ENCODE measurements around the gene IL31.

IL31 gene

DNA sequence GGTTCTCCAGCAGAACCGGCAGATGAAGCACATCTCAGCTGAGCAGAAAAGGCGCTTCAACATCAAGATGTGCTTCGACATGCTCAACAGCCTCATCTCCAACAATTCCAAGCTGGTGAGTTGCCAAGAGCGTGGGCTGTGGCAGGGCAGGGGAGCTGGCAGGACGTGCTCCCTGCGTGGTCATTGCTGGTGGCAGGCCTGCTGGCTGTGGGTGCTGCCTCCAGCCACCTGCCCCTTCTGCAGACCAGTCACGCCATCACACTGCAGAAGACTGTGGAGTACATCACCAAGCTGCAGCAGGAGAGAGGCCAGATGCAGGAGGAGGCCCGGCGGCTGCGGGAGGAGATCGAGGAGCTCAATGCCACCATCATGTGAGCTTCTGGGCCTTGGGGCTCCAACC is 35.8 kb downstream of the IL31 start:
- Histone ChIP-seq H3K9me3 (ENCODE audit: control insufficient read depth, low read length) (no peaks in the 10 kb centered on the region), H3K27ac (ENCODE audit: low read length, poor library complexity, severe bottlenecking) (no peak overlapping the region), H3K4me1 (ENCODE audit: control insufficient read depth, insufficient read depth, low read depth, low read length) (no peaks in the 10 kb centered on the region), H3K36me3 (ENCODE audit: control insufficient read depth in 1 of 2, insufficient read depth in 2 of 2, low read depth in 1 of 2, low read length in 2 of 2) (peaks cover 81% of the 10 kb centered on the region in 2 experiments), H3K4me2 (ENCODE audit: low read length, poor library complexity, severe bottlenecking) (no peak overlapping the region), H3K79me1 (replicated peaks; ENCODE audit: low read length, poor library complexity, severe bottlenecking) (peaks cover 5% of the 10 kb centered on the region), H3K23ac (ENCODE audit: low read length in 2 of 2) (no peak overlapping the region), H2BK12ac (ENCODE audit: low read length in 2 of 2) (no peak overlapping the region), H3K27me3 (ENCODE audit: control insufficient read depth in 1 of 2, insufficient read depth in 1 of 2, low read length in 2 of 2) (no peaks in the 10 kb centered on the region), H4K91ac (ENCODE audit: low read length) (no peak overlapping the region), H2AK5ac (ENCODE audit: low read length, severe bottlenecking) (no peak overlapping the region), H2BK120ac (ENCODE audit: low read depth, low read length) (no peak overlapping the region), H2AFZ (ENCODE audit: low read depth, low read length) (no peak overlapping the region), H3K14ac (ENCODE audit: low read length in 2 of 2) (no peak overlapping the region), H4K8ac (ENCODE audit: low read length) (no peak overlapping the region), H3K4me3 (ENCODE audit: insufficient read depth in 1 of 2, low read depth in 1 of 2, low read length in 2 of 2) (no peak overlapping the region), H2BK5ac (ENCODE audit: low read depth, low read length, poor library complexity, severe bottlenecking) (no peak overlapping the region), H3K9ac (ENCODE audit: low read length) (no peak overlapping the region), H2BK15ac (ENCODE audit: low read depth, poor library complexity, severe bottlenecking) (no peak overlapping the region), H3K4ac (ENCODE audit: low read depth in 1 of 2, low read length in 2 of 2) (no peak overlapping the region), H3K18ac (ENCODE audit: low read depth in 1 of 2, low read length in 2 of 2) (no peak overlapping the region)
- WGBS, result 97% methylated on average over 11 of the region's 11 CpGs
- DNase-seq, result no peak

GRCh38 chr12:122137681-122138080 is 36.3 kb downstream of the IL31 start:
- no peak overlapping the region for H2AFZ ChIP-seq (ENCODE audit: low read depth, low read length)
- H3K18ac ChIP-seq (ENCODE audit: low read depth in 1 of 2, low read length in 2 of 2), result no peak overlapping the region
- WGBS, result 86% methylated on average over 11 of the region's 11 CpGs
- H2BK15ac ChIP-seq (ENCODE audit: low read depth, poor library complexity, severe bottlenecking), result no peak overlapping the region
- no peaks in the 10 kb centered on the region for H3K4me1 ChIP-seq (ENCODE audit: control insufficient read depth, insufficient read depth, low read depth, low read length)
- H4K91ac ChIP-seq (ENCODE audit: low read length), result no peak overlapping the region
- no peak overlapping the region for H3K14ac ChIP-seq (ENCODE audit: low read length in 2 of 2)
- H3K4ac ChIP-seq (ENCODE audit: low read depth in 1 of 2, low read length in 2 of 2), result no peak overlapping the region
- H2AK5ac ChIP-seq (ENCODE audit: low read length, severe bottlenecking), result no peak overlapping the region
- peaks cover 81% of the 10 kb centered on the region in 2 experiments for H3K36me3 ChIP-seq (ENCODE audit: control insufficient read depth in 1 of 2, insufficient read depth in 2 of 2, low read depth in 1 of 2, low read length in 2 of 2)
- no peak overlapping the region for H3K4me2 ChIP-seq (ENCODE audit: low read length, poor library complexity, severe bottlenecking)
- no peak overlapping the region for H4K8ac ChIP-seq (ENCODE audit: low read length)
- no peak overlapping the region for H3K23ac ChIP-seq (ENCODE audit: low read length in 2 of 2)
- H3K27ac ChIP-seq (ENCODE audit: low read length, poor library complexity, severe bottlenecking), result no peak overlapping the region
- H3K9me3 ChIP-seq (ENCODE audit: control insufficient read depth, low read length), result no peaks in the 10 kb centered on the region
- no peaks in the 10 kb centered on the region for H3K27me3 ChIP-seq (ENCODE audit: control insufficient read depth in 1 of 2, insufficient read depth in 1 of 2, low read length in 2 of 2)
- no peak overlapping the region for H2BK5ac ChIP-seq (ENCODE audit: low read depth, low read length, poor library complexity, severe bottlenecking)
- H3K4me3 ChIP-seq (ENCODE audit: insufficient read depth in 1 of 2, low read depth in 1 of 2, low read length in 2 of 2), result no peak overlapping the region
- no peak overlapping the region for H3K9ac ChIP-seq (ENCODE audit: low read length)
- DNase-seq, result no peak
- H2BK120ac ChIP-seq (ENCODE audit: low read depth, low read length), result no peak overlapping the region
- H3K79me1 ChIP-seq (replicated peaks; ENCODE audit: low read length, poor library complexity, severe bottlenecking), result peaks cover 2% of the 10 kb centered on the region
- H2BK12ac ChIP-seq (ENCODE audit: low read length in 2 of 2), result no peak overlapping the region

GRCh38 chr12:122137229-122137628 is 36.8 kb downstream of the IL31 start:
- Histone ChIP-seq H2BK12ac (ENCODE audit: low read length in 2 of 2) (no peak overlapping the region), H2BK15ac (ENCODE audit: low read depth, poor library complexity, severe bottlenecking) (no peak overlapping the region), H4K91ac (ENCODE audit: low read length) (no peak overlapping the region), H3K14ac (ENCODE audit: low read length in 2 of 2) (no peak overlapping the region), H3K36me3 (ENCODE audit: control insufficient read depth in 1 of 2, insufficient read depth in 2 of 2, low read depth in 1 of 2, low read length in 2 of 2) (peaks cover 81% of the 10 kb centered on the region in 2 experiments), H3K18ac (ENCODE audit: low read depth in 1 of 2, low read length in 2 of 2) (no peak overlapping the region), H3K9ac (ENCODE audit: low read length) (no peak overlapping the region), H3K27me3 (ENCODE audit: control insufficient read depth in 1 of 2, insufficient read depth in 1 of 2, low read length in 2 of 2) (no peaks in the 10 kb centered on the region), H3K79me1 (replicated peaks; ENCODE audit: low read length, poor library complexity, severe bottlenecking) (peaks cover 2% of the 10 kb centered on the region), H3K4ac (ENCODE audit: low read depth in 1 of 2, low read length in 2 of 2) (no peak overlapping the region), H3K4me1 (ENCODE audit: control insufficient read depth, insufficient read depth, low read depth, low read length) (no peaks in the 10 kb centered on the region), H3K27ac (ENCODE audit: low read length, poor library complexity, severe bottlenecking) (no peak overlapping the region), H4K8ac (ENCODE audit: low read length) (no peak overlapping the region), H2BK120ac (ENCODE audit: low read depth, low read length) (no peak overlapping the region), H3K4me3 (ENCODE audit: insufficient read depth in 1 of 2, low read depth in 1 of 2, low read length in 2 of 2) (no peak overlapping the region), H3K23ac (ENCODE audit: low read length in 2 of 2) (no peak overlapping the region), H3K9me3 (ENCODE audit: control insufficient read depth, low read length) (no peaks in the 10 kb centered on the region), H2AK5ac (ENCODE audit: low read length, severe bottlenecking) (no peak overlapping the region), H3K4me2 (ENCODE audit: low read length, poor library complexity, severe bottlenecking) (no peak overlapping the region), H2AFZ (ENCODE audit: low read depth, low read length) (no peak overlapping the region), H2BK5ac (ENCODE audit: low read depth, low read length, poor library complexity, severe bottlenecking) (no peak overlapping the region)
- 67% methylated on average over 8 of the region's 10 CpGs for WGBS
- DNase-seq, result no peak

DNA sequence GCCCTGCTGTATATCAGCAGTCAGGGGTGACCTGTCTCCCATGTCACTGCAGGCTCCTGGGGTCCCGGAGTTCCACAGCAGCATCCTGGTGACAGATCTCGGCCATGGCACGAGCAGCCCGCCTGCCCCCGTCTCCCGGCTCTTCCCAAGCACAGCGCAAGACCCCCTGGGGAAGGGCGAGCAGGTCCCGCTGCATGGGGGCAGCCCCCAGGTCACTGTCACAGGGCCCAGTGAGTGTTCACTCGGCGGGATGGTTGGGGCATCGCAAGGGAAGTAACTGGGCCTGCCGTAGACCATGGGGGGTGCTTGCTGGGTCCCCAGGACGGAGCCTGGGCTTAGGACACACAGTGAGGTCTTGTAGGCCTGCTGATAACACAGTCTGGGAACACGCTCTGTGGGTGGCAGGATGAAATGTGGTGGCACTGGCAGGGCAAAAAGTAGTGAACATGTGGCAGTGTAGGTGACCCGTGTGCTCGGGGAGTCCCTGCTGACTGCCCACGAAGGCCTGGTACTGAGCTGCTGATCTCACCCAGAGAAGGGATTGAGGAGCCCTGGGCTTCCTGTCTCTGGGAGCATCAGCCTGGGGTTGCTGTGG is 38.5 kb downstream of the IL31 start:
- Histone ChIP-seq H3K9me3 (ENCODE audit: control insufficient read depth, low read length) (no peaks in the 10 kb centered on the region), H3K27ac (ENCODE audit: low read length, poor library complexity, severe bottlenecking) (no peak overlapping the region), H3K4me1 (ENCODE audit: control insufficient read depth, insufficient read depth, low read depth, low read length) (peaks cover 3% of the 10 kb centered on the region), H3K4ac (ENCODE audit: low read depth in 1 of 2, low read length in 2 of 2) (no peak overlapping the region), H4K91ac (ENCODE audit: low read length) (no peak overlapping the region), H4K8ac (ENCODE audit: low read length) (no peak overlapping the region), H2AFZ (ENCODE audit: low read depth, low read length) (no peak overlapping the region), H2BK120ac (ENCODE audit: low read depth, low read length) (no peak overlapping the region), H3K23ac (ENCODE audit: low read length in 2 of 2) (no peak overlapping the region), H3K4me3 (ENCODE audit: insufficient read depth in 1 of 2, low read depth in 1 of 2, low read length in 2 of 2) (no peak overlapping the region), H2BK5ac (ENCODE audit: low read depth, low read length, poor library complexity, severe bottlenecking) (no peak overlapping the region), H3K36me3 (ENCODE audit: control insufficient read depth in 1 of 2, insufficient read depth in 2 of 2, low read depth in 1 of 2, low read length in 2 of 2) (peaks cover 74 to 75% of the 10 kb centered on the region in 2 experiments), H2BK15ac (ENCODE audit: low read depth, poor library complexity, severe bottlenecking) (no peak overlapping the region), H3K4me2 (ENCODE audit: low read length, poor library complexity, severe bottlenecking) (no peak overlapping the region), H3K9ac (ENCODE audit: low read length) (no peak overlapping the region), H3K14ac (ENCODE audit: low read length in 2 of 2) (no peak overlapping the region), H3K27me3 (ENCODE audit: control insufficient read depth in 1 of 2, insufficient read depth in 1 of 2, low read length in 2 of 2) (no peaks in the 10 kb centered on the region), H3K79me1 (replicated peaks; ENCODE audit: low read length, poor library complexity, severe bottlenecking) (peaks cover 2% of the 10 kb centered on the region), H2BK12ac (ENCODE audit: low read length in 2 of 2) (no peak overlapping the region), H2AK5ac (ENCODE audit: low read length, severe bottlenecking) (no peak overlapping the region), H3K18ac (ENCODE audit: low read depth in 1 of 2, low read length in 2 of 2) (no peak overlapping the region)
- 97% methylated on average over 18 of the region's 18 CpGs for WGBS
- no peak for DNase-seq
